ENCODE data around the gene WDFY4. TPM values are rescaled to one million over a fixed set of nuclear protein-coding genes. Genes with fewer than 3 reads are reported as not detected.
A peak's percentile ranks its signal among the peaks of the same experiment; 100 is the strongest.

The WDFY4 gene
- total and polyA plus RNA-seq, 2 of the 4 experiments (the other 2 are of a cell fraction) = not detected

DNA sequence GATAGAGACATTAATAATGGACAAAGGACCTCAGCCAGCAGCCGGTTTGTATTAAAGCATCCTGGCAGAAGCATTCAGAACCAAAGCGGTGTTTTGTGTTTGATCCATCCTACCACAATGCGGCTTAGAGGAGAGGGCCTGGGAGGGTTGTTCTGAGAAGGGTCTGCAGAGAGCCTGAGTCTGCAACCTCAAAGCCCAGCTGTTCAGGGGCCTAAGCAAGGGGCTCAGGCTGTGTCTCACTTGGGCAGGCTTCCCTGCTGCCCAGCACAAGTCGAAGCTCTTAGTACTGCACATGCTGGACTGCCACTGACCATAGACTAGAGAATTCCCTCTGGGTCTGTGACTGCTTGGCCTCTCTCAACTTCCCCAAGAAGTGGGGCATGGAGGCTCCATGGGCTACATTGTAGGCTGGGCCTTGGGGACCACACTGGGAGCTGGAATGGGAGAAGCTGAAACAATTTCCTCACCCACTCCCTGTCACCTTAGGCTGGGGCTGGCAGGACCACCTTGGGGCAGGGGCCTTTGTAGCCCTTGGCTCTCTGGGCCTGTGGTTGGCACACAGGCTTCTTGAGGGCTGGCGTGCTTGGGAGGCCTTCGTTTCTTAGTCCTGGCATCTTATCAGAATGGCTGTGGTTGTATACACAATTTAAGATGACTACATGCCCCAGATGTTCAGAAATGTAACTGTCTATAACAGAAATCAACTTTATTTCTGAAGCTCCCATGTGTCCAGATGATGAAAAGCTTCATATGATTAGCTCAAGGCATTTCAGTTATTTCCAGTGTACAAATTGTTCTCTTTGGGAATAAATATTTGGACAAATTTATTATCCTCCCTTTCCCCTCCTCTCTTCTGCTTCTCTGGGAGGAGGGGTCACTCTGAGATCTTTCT is 210.5 kb downstream of the WDFY4 start:
- DNase-seq (no peak), ATAC-seq (ENCODE audit: low read depth) (peak; percentile 60)
- Histone ChIP-seq H2BK15ac (ENCODE audit: low read depth, low read length) (no peak overlapping the region), H3K79me1 (ENCODE audit: low read depth in 1 of 2, low read length in 2 of 2) (no peaks in the 10 kb centered on the region), H3K9me1 (ENCODE audit: insufficient read depth, low read length) (no peaks in the 10 kb centered on the region), H2AK9ac (replicated peaks; ENCODE audit: low read depth, low read length, poor library complexity) (no peak overlapping the region), H3K18ac (ENCODE audit: low read depth, low read length) (no peak overlapping the region), H3K36me3 (ENCODE audit: control insufficient read depth, insufficient read depth, low read length) (no peaks in the 10 kb centered on the region), H3K27me3 (ENCODE audit: control insufficient read depth, insufficient read depth, low read length) (no peaks in the 10 kb centered on the region; the same call in 1 of the 2 replicates), H3K4me2 (ENCODE audit: low read depth, low read length) (no peak overlapping the region), H3K56ac (ENCODE audit: extremely low read depth, insufficient read depth, low read length) (no peak overlapping the region), H4K20me1 (ENCODE audit: insufficient read depth, low read length) (no peaks in the 10 kb centered on the region), H2BK5ac (ENCODE audit: low read depth, low read length, poor library complexity, severe bottlenecking) (no peak overlapping the region), H3K23ac (ENCODE audit: low read depth, low read length) (no peak overlapping the region), H3K14ac (replicated peaks; ENCODE audit: low read depth, low read length) (no peak overlapping the region), H2AK5ac (ENCODE audit: low read depth, low read length) (no peak overlapping the region), H3K4ac (ENCODE audit: low read depth, low read length) (no peak overlapping the region), H3K9ac (ENCODE audit: low read depth, low read length) (no peak overlapping the region), H4K8ac (ENCODE audit: low read depth in 2 of 2, low read length in 2 of 2) (no peak overlapping the region), H3K9me3 (ENCODE audit: control insufficient read depth, insufficient read depth, low read length) (no peaks in the 10 kb centered on the region), H2AFZ (replicated peaks; ENCODE audit: low read length, poor library complexity) (no peak overlapping the region), H3K27ac (ENCODE audit: insufficient read depth, low read length) (no peak overlapping the region), H3K4me1 (ENCODE audit: control insufficient read depth, insufficient read depth, low read length) (no peaks in the 10 kb centered on the region), H4K5ac (ENCODE audit: low read depth, low read length) (no peak overlapping the region), H2BK120ac (ENCODE audit: low read depth, low read length) (no peak overlapping the region), H2BK20ac (ENCODE audit: low read depth, low read length) (no peak overlapping the region), H3K4me3 (ENCODE audit: insufficient read depth, low read depth, low read length) (no peak overlapping the region), H4K91ac (ENCODE audit: insufficient read depth, low read depth, low read length) (no peak overlapping the region)
- ChIA-PET POLR2A (ENCODE audit: unreplicated experiment) (interaction anchor here (0.5 kb wide), 1 partner anchor 643 kb away, joined by 4 read pairs; no protein-coding TSS in a partner anchor), CTCF (interaction anchor here (0.6 to 1.4 kb wide), 2 partner anchors 11 to 317 kb away, joined by 3 read pairs; no protein-coding TSS in a partner anchor)
- BruUV-seq (replicated peaks) = no TSS peak
- intact Hi-C loops (cut with micrococcal nuclease) = no loop called here
- TF ChIP-seq MAFK (IDR thresholded peaks at IDR 0.05; ENCODE audit: low read depth, low read length) (no peak), FOS (IDR thresholded peaks at IDR 0.05; ENCODE audit: low read depth, low read length) (no peak), SMC3 (IDR thresholded peaks at IDR 0.05; ENCODE audit: low read depth, low read length) (no peak), RCOR1 (IDR thresholded peaks at IDR 0.05; ENCODE audit: insufficient replicate concordance, low read length) (no peak), CEBPB (IDR thresholded peaks at IDR 0.05; ENCODE audit: low read depth, low read length) (no peak), RAD21 (IDR thresholded peaks at IDR 0.05; ENCODE audit: low read length) (no peak), BHLHE40 (IDR thresholded peaks at IDR 0.05; ENCODE audit: low read depth, low read length) (no peak), MXI1 (IDR thresholded peaks at IDR 0.05; ENCODE audit: borderline replicate concordance, low read depth, low read length) (no peak), ELK1 (IDR thresholded peaks at IDR 0.05; ENCODE audit: borderline replicate concordance, low read depth, low read length) (no peak)
- dilution Hi-C loops (cut with HindIII; ENCODE audit: low sequenced_read_pairs, unreplicated experiment) = no loop called here
- WGBS, 2 experiments (ENCODE audit: extremely low coverage in 2 of 2, insufficient read length in 1 of 2) = 17% methylated on average over 1 of the region's 6 CpGs; no CpG with 5 or more reads in 1 of the 2 experiments
- in situ Hi-C loops (cut with MboI; ENCODE audit: low sequenced_read_pairs) = no loop called here

Data from IMR-90 (cell line).